NB4 (cell line): ENCODE data around the gene CYTH1.

Experiments used
- TF ChIP-seq, protein P1 (sequence below): IDR thresholded peaks from 2 replicates; pipeline ENCODE4 v1.6.1; 2011; ENCODE audit warnings: low read depth, low read length
- TF ChIP-seq, protein P2 (sequence below): IDR thresholded peaks from one replicate; pipeline ENCODE4 v1.5.1; 2012; ENCODE audit warnings: low read depth, low read length

DNA sequence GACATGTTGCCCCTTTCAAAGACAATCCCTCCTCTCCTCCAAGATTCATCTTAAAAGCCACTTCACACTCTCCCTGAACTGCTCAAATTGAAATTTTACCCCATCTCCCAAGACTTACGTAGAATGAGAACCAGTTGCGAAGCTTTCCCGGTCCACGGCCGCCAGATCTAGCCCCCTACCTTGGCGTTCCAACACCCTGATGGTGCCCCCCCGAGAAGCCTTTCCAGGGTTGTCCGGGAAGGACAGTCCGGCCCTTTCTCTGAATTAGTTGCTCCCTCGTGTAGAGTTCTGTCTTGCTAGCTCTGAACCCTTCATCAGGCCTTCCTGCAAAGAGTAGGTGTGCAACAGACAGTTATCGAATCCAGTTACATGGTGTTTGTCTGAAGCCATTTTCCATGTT is 144.9 kb downstream of the CYTH1 start:
- TF ChIP-seq, protein P1, sequence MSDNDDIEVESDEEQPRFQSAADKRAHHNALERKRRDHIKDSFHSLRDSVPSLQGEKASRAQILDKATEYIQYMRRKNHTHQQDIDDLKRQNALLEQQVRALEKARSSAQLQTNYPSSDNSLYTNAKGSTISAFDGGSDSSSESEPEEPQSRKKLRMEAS: no peak
- TF ChIP-seq, protein P2, sequence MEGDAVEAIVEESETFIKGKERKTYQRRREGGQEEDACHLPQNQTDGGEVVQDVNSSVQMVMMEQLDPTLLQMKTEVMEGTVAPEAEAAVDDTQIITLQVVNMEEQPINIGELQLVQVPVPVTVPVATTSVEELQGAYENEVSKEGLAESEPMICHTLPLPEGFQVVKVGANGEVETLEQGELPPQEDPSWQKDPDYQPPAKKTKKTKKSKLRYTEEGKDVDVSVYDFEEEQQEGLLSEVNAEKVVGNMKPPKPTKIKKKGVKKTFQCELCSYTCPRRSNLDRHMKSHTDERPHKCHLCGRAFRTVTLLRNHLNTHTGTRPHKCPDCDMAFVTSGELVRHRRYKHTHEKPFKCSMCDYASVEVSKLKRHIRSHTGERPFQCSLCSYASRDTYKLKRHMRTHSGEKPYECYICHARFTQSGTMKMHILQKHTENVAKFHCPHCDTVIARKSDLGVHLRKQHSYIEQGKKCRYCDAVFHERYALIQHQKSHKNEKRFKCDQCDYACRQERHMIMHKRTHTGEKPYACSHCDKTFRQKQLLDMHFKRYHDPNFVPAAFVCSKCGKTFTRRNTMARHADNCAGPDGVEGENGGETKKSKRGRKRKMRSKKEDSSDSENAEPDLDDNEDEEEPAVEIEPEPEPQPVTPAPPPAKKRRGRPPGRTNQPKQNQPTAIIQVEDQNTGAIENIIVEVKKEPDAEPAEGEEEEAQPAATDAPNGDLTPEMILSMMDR: no peak
